Measurements from ENCODE around the gene FST. TPM values are rescaled to one million over a fixed set of nuclear protein-coding genes. Genes with fewer than 3 reads are reported as not detected.

The FST gene, protein sequence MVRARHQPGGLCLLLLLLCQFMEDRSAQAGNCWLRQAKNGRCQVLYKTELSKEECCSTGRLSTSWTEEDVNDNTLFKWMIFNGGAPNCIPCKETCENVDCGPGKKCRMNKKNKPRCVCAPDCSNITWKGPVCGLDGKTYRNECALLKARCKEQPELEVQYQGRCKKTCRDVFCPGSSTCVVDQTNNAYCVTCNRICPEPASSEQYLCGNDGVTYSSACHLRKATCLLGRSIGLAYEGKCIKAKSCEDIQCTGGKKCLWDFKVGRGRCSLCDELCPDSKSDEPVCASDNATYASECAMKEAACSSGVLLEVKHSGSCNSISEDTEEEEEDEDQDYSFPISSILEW
- polyA plus RNA-seq (2013, experiment 1 of 4) = 128 TPM
- polyA plus RNA-seq (2013, experiment 2 of 4) = 120 TPM
- polyA plus RNA-seq (2013, experiment 3 of 4) = 83.2 TPM
- 90.5 TPM for polyA plus RNA-seq (2013, experiment 4 of 4)

DNA sequence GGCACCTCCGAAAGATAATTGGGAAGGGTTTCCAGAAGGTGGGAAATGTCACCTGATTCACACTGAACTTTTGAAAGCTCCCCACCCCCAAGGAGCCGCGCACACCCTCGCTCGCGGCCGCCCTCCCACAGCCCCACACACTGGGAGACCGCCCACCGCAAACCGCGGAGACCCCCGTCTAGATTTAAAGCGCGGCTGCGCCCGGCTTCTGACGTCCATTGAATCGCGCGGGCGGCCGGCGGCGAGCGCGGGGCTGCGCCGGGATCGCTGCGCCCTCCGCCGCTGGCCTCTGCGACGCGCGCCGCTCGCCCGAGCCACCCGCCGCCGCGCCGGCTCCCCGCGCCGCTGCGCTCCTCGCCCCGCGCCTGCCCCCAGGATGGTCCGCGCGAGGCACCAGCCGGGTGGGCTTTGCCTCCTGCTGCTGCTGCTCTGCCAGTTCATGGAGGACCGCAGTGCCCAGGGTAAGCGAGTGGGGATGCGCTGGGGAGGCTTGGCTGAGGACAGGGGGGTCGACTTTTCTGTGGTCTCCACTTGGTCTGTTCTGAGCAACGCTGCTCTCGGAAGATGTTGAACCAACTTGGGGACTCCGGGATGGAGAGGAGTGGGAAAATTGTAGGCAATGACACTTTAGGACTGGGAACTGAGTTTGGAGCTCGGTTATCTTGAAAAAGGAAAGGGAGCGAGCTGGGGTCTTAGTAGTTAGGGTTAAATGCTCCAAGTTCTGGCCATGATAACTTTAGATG lies at the start of gene FST:
FST (plus strand) TSS at position 214 of the 743 bp plus-strand sequence; CDS start at position 377, 163 bp downstream.
- peaks cover 21% of the 10 kb centered on the region for H3K4me1 ChIP-seq (ENCODE audit: control insufficient read depth, insufficient read depth, low read length)
- no peaks in the 10 kb centered on the region for H3K27me3 ChIP-seq (ENCODE audit: control insufficient read depth, insufficient read depth, low read length, poor library complexity, severe bottlenecking)
- H3K27ac ChIP-seq (ENCODE audit: insufficient read depth, low read depth, low read length, poor library complexity, severe bottlenecking) = peak within 1 kb of the TSS; percentile 85
- WGBS, 2 experiments = 0% methylated on average over 64 of the region's 64 CpGs
- peaks cover 10% of the 10 kb centered on the region for H3K36me3 ChIP-seq (ENCODE audit: control insufficient read depth, insufficient read depth, low read length)
- no peaks in the 10 kb centered on the region for H3K9me3 ChIP-seq (ENCODE audit: control insufficient read depth, low read length)
- peak within 1 kb of the TSS; percentile 89 for H3K4me3 ChIP-seq (ENCODE audit: insufficient read depth, low read depth, low read length)

DNA sequence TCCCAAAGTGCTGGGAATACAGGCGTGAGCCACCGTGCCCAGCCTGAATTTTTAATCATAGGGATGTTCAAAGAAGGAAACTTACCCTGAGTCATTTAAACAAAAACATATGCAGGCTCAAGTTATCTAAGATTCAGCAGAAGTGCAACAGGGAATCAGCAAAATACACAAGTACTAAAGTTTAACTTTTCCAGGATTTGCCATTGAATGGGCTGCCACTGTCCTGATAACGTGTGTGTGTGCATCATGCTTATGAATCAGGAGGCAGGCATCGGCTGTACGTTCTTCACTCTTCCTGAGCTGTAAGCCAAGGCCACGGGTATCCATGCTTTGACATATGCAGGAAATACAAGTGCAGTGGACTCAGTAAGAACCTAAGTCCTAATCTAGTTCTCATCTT lies 48.8 kb upstream of the FST start:
- Histone ChIP-seq H3K9me3 (ENCODE audit: control insufficient read depth, low read length) (no peaks in the 10 kb centered on the region), H3K4me1 (ENCODE audit: control insufficient read depth, insufficient read depth, low read length) (no peaks in the 10 kb centered on the region), H3K4me3 (ENCODE audit: insufficient read depth, low read depth, low read length) (no peak overlapping the region), H3K27me3 (ENCODE audit: control insufficient read depth, insufficient read depth, low read length, poor library complexity, severe bottlenecking) (no peaks in the 10 kb centered on the region), H3K36me3 (ENCODE audit: control insufficient read depth, insufficient read depth, low read length) (no peaks in the 10 kb centered on the region), H3K27ac (ENCODE audit: insufficient read depth, low read depth, low read length, poor library complexity, severe bottlenecking) (no peak overlapping the region)
- WGBS, 2 experiments = 95 to 96% methylated on average over 6 of the region's 6 CpGs

DNA sequence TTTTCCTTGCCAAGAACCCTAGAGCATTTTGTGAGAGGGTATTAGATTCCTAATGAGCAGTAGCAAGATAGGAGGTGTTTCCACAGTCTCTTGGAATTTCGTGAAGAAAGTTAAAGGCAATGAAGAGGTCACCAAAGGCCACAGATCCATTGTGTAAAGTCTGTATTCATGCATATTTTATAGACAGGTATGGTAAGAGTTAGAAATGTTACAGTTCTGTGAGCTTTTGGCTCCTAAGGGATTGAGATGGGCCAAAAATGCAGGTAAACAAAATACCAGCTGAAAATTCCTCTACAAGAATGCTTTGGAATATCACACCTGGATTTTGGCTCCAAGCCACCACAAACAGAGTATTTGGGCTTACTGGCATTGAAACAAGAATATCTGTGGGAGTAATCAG lies 47.4 kb upstream of the FST start:
- no peaks in the 10 kb centered on the region for H3K4me1 ChIP-seq (ENCODE audit: control insufficient read depth, insufficient read depth, low read length)
- 85 to 92% methylated on average over 1 of the region's 1 CpG for WGBS, 2 experiments
- no peak overlapping the region for H3K4me3 ChIP-seq (ENCODE audit: insufficient read depth, low read depth, low read length)
- no peaks in the 10 kb centered on the region for H3K36me3 ChIP-seq (ENCODE audit: control insufficient read depth, insufficient read depth, low read length)
- no peaks in the 10 kb centered on the region for H3K9me3 ChIP-seq (ENCODE audit: control insufficient read depth, low read length)
- H3K27ac ChIP-seq (ENCODE audit: insufficient read depth, low read depth, low read length, poor library complexity, severe bottlenecking) = no peak overlapping the region
- H3K27me3 ChIP-seq (ENCODE audit: control insufficient read depth, insufficient read depth, low read length, poor library complexity, severe bottlenecking) = no peaks in the 10 kb centered on the region

DNA sequence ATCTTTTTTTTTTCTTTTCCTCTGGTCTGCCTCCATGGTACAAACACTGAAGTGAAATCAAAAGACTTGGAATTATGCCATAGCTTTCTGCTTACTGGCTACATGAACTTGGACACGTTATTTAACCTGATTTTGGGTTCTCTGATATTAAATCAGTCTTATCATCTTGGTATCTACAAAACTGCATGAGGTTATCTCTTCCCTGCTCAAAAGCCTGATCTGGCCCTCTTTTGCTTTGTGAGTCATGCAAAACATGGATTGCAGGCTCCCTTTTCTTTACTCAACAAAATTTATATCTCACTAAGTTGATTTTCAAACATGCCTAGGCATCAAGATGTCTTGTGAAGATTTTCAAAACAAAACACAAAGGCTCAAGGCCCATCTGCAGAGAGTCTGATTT lies 45.9 kb upstream of the FST start:
- Histone ChIP-seq H3K27ac (ENCODE audit: insufficient read depth, low read depth, low read length, poor library complexity, severe bottlenecking) (no peak overlapping the region), H3K4me1 (ENCODE audit: control insufficient read depth, insufficient read depth, low read length) (no peaks in the 10 kb centered on the region), H3K4me3 (ENCODE audit: insufficient read depth, low read depth, low read length) (no peak overlapping the region), H3K27me3 (ENCODE audit: control insufficient read depth, insufficient read depth, low read length, poor library complexity, severe bottlenecking) (no peaks in the 10 kb centered on the region), H3K9me3 (ENCODE audit: control insufficient read depth, low read length) (no peaks in the 10 kb centered on the region), H3K36me3 (ENCODE audit: control insufficient read depth, insufficient read depth, low read length) (no peaks in the 10 kb centered on the region)
- WGBS, 2 experiments = 81 to 95% methylated on average over 1 of the region's 1 CpG

DNA sequence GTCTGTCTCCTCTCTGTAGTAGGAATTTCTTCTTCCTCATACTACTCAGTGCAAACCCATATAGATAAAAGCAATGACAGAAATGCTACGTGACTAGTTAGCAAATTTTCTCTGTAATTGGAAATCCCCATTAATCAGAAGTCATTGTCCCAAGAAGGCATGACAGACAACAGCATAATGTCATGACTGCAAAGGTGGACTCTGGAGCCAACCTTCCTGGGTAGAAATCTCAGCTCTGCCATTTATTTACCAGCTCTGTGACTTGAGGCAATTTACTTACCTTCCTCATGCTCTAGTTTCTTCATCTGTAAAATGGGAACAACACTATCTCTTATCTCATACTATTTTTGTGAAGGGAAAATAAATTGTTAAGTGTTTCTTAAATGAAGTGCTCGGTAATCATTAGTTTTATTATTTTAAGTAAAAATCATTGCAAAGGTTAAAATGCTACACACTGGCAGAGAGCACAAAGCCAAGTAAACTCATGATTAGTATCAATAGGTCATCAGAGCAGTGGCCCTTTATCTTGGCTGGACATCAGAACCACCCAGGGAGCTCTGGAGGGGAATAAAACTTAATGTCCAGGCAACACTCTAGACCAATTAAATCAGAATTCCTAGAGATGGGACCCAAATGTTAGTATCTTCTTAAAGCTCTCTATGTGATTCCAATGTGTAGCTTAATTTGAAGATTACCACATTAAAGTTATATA lies 43.8 kb upstream of the FST start:
- no peak overlapping the region for H3K4me3 ChIP-seq (ENCODE audit: insufficient read depth, low read depth, low read length)
- no peaks in the 10 kb centered on the region for H3K36me3 ChIP-seq (ENCODE audit: control insufficient read depth, insufficient read depth, low read length)
- WGBS, 2 experiments = 95 to 98% methylated on average over 1 to 2 of the region's 2 CpGs
- H3K4me1 ChIP-seq (ENCODE audit: control insufficient read depth, insufficient read depth, low read length) = no peaks in the 10 kb centered on the region
- no peak overlapping the region for H3K27ac ChIP-seq (ENCODE audit: insufficient read depth, low read depth, low read length, poor library complexity, severe bottlenecking)
- no peaks in the 10 kb centered on the region for H3K27me3 ChIP-seq (ENCODE audit: control insufficient read depth, insufficient read depth, low read length, poor library complexity, severe bottlenecking)
- H3K9me3 ChIP-seq (ENCODE audit: control insufficient read depth, low read length) = no peaks in the 10 kb centered on the region

DNA sequence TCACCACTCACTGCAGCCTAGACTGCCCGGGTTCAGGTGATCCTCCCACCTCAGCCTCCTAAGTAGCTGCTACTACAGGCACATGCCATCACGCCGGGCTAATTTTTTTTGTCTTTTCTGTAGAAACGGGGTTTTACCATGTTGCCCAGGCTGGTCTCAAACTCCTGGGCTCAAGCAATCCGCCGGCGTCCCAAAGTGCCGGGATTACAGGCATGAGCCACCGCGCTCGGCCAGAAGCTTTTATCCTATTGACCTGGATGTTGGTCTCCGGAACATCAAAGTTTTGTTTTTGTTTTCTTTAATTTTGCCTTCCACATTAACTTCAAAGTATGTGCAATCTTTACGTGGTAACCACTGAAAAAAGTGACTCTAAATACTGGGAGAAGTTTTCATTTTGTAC lies 42.4 kb upstream of the FST start:
- no peaks in the 10 kb centered on the region for H3K4me1 ChIP-seq (ENCODE audit: control insufficient read depth, insufficient read depth, low read length)
- no peaks in the 10 kb centered on the region for H3K36me3 ChIP-seq (ENCODE audit: control insufficient read depth, insufficient read depth, low read length)
- no peaks in the 10 kb centered on the region for H3K9me3 ChIP-seq (ENCODE audit: control insufficient read depth, low read length)
- H3K27me3 ChIP-seq (ENCODE audit: control insufficient read depth, insufficient read depth, low read length, poor library complexity, severe bottlenecking) = no peaks in the 10 kb centered on the region
- no peak overlapping the region for H3K4me3 ChIP-seq (ENCODE audit: insufficient read depth, low read depth, low read length)
- WGBS, 2 experiments = 93 to 94% methylated on average over 13 of the region's 13 CpGs
- H3K27ac ChIP-seq (ENCODE audit: insufficient read depth, low read depth, low read length, poor library complexity, severe bottlenecking) = no peak overlapping the region

DNA sequence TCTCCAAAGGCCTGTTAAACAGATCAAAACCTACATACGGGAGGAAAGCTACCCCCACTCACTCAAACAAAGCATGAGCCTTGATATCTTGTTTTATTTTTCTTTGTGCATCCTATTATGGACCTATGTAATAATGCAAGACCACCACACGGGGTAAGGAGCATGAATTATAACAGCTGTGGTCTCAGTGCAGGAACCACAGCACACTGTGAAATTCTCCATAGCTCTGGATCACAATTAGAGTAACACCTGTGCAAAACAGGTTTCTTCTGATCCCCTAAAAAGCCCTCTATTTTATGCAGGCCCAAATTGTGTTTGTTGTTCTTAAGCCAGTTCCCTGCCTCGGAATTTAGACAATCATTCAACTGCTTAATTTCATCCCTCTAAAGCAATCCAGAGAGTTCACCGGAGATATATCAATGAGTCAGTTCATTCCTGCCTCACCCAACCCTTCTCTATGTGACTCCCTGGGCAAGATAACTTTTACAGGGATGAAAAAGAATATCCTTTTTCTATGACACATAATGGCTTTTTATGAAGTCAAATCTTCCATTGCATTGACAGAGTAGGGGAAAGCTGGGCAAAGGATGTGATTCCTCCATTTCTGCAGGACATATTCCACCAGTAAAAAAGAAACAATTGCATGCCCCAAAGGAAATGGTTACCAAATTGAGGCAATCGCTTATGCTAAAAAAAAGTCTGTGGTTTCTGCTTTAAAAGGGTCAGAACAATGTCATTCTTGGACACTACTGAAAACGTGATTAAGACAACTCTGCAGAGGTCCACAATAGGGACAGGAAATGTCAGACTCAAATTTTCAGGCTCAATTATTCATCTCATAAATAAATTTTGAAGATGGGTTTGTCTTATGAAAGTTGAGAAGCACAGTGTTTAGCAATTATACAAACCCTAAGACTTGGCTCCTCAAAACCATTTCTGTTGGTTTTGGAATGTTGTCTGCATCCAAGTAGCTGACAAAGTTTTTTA lies 41.6 kb upstream of the FST start:
- Histone ChIP-seq H3K27me3 (ENCODE audit: control insufficient read depth, insufficient read depth, low read length, poor library complexity, severe bottlenecking) (no peaks in the 10 kb centered on the region), H3K27ac (ENCODE audit: insufficient read depth, low read depth, low read length, poor library complexity, severe bottlenecking) (no peak overlapping the region), H3K9me3 (ENCODE audit: control insufficient read depth, low read length) (no peaks in the 10 kb centered on the region), H3K4me1 (ENCODE audit: control insufficient read depth, insufficient read depth, low read length) (no peaks in the 10 kb centered on the region), H3K36me3 (ENCODE audit: control insufficient read depth, insufficient read depth, low read length) (no peaks in the 10 kb centered on the region), H3K4me3 (ENCODE audit: insufficient read depth, low read depth, low read length) (no peak overlapping the region)
- 90 to 96% methylated on average over 6 of the region's 6 CpGs for WGBS, 2 experiments

DNA sequence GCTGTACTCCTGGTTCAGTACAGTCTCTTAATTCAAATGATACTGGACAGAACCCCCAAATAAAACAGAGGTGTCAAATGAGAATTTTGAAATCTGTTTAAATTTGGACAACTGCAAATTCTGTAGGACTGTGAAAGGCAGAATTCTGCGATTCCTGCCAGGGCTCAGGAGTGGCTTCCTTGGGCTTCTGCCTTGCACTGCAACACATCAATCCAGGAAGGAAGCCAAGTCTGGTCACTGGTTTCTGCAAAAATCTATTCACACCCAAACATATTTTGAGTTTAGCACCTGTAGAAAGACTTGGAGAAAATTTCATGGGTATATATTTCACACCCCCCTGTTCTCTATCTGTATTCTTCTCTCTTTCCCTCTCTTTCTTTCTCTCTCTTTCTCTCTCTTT lies 37.5 kb upstream of the FST start:
- H3K36me3 ChIP-seq (ENCODE audit: control insufficient read depth, insufficient read depth, low read length) = no peaks in the 10 kb centered on the region
- H3K4me3 ChIP-seq (ENCODE audit: insufficient read depth, low read depth, low read length) = no peak overlapping the region
- H3K9me3 ChIP-seq (ENCODE audit: control insufficient read depth, low read length) = no peaks in the 10 kb centered on the region
- WGBS, 2 experiments = 95 to 100% methylated on average over 1 of the region's 1 CpG
- H3K27me3 ChIP-seq (ENCODE audit: control insufficient read depth, insufficient read depth, low read length, poor library complexity, severe bottlenecking) = no peaks in the 10 kb centered on the region
- H3K4me1 ChIP-seq (ENCODE audit: control insufficient read depth, insufficient read depth, low read length) = no peaks in the 10 kb centered on the region
- no peak overlapping the region for H3K27ac ChIP-seq (ENCODE audit: insufficient read depth, low read depth, low read length, poor library complexity, severe bottlenecking)

DNA sequence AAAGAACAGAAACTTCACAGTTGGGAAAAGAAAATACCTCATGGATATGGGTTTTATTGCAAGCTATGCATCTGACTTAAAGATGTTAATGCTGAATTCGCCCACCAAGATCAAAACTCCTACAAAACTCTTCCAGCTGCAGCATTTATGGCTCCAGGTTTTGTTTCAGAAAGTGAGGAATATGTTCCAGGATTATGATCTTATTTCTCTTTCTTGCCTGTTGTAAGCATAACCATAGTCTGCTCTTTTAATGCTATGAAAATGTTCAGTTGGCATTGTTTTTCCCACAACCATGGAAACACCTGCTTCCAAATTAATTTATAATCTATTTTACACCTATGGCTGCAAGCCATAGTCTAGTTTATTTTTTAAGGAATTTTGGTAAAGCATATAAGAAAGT lies 34.9 kb upstream of the FST start:
- no peaks in the 10 kb centered on the region for H3K9me3 ChIP-seq (ENCODE audit: control insufficient read depth, low read length)
- no peaks in the 10 kb centered on the region for H3K27me3 ChIP-seq (ENCODE audit: control insufficient read depth, insufficient read depth, low read length, poor library complexity, severe bottlenecking)
- no peak overlapping the region for H3K4me3 ChIP-seq (ENCODE audit: insufficient read depth, low read depth, low read length)
- no peaks in the 10 kb centered on the region for H3K4me1 ChIP-seq (ENCODE audit: control insufficient read depth, insufficient read depth, low read length)
- no peak overlapping the region for H3K27ac ChIP-seq (ENCODE audit: insufficient read depth, low read depth, low read length, poor library complexity, severe bottlenecking)
- 94 to 100% methylated on average over 1 of the region's 1 CpG for WGBS, 2 experiments
- no peaks in the 10 kb centered on the region for H3K36me3 ChIP-seq (ENCODE audit: control insufficient read depth, insufficient read depth, low read length)

All from ectodermal cell (in vitro differentiated cells).